GM19452 (cell line): ENCODE results near the gene ACOXL.

Experiments used
- ATAC-seq: cut with Tn5 transposase; IDR thresholded peaks from one replicate; pipeline ENCODE4 v1.9.1; 2021; ENCODE audit not compliant: unreplicated experiment

ACOXL gene

GRCh38 chr2:110790907-110791306 is 58.5 kb downstream of the ACOXL start:
- no peak for ATAC-seq

- ATAC-seq: no peak
Observed at GRCh38 chr2:110791435-110791834, 59.1 kb downstream of the ACOXL start.

- no peak for ATAC-seq
Observed at GRCh38 chr2:110793034-110793433, 60.7 kb downstream of the ACOXL start.

GRCh38 chr2:110794390-110794789 is 62.0 kb downstream of the ACOXL start:
- no peak for ATAC-seq

GRCh38 chr2:110794951-110795350 is 62.6 kb downstream of the ACOXL start:
- no peak for ATAC-seq

- ATAC-seq: no peak
Observed at GRCh38 chr2:110796716-110797301, 64.4 kb downstream of the ACOXL start.

- ATAC-seq: no peak
Observed at GRCh38 chr2:110799376-110799775, 67.0 kb downstream of the ACOXL start.

GRCh38 chr2:110800611-110801402 is 68.4 kb downstream of the ACOXL start:
- ATAC-seq: no peak

- ATAC-seq: no peak
Observed at GRCh38 chr2:110802208-110802932, 70.0 kb downstream of the ACOXL start.

GRCh38 chr2:110804433-110804832 is 72.1 kb downstream of the ACOXL start:
- ATAC-seq: no peak

GRCh38 chr2:110804915-110805314 is 72.5 kb downstream of the ACOXL start:
- ATAC-seq: no peak

GRCh38 chr2:110805894-110806452 is 73.6 kb downstream of the ACOXL start:
- no peak for ATAC-seq

GRCh38 chr2:110807522-110807921 is 75.1 kb downstream of the ACOXL start:
- no peak for ATAC-seq

GRCh38 chr2:110810404-110810803 is 78.0 kb downstream of the ACOXL start:
- no peak for ATAC-seq

- no peak for ATAC-seq
Observed at GRCh38 chr2:110812726-110813645, 80.6 kb downstream of the ACOXL start.

GRCh38 chr2:110813896-110814295 is 81.5 kb downstream of the ACOXL start:
- ATAC-seq: no peak

GRCh38 chr2:110815938-110816337 is 83.6 kb downstream of the ACOXL start:
- ATAC-seq: no peak

- no peak for ATAC-seq
Observed at GRCh38 chr2:110816404-110817365, 84.3 kb downstream of the ACOXL start.

- ATAC-seq: no peak
Observed at GRCh38 chr2:110818767-110819481, 86.6 kb downstream of the ACOXL start.
